ENCODE data around the gene FAAH.

FAAH gene

GRCh38 chr1:46461809-46462448, 67.8 kb downstream of the FAAH start:
- TF ChIP-seq FOXM1 (IDR thresholded peaks at IDR 0.05; ENCODE audit: borderline replicate concordance, low read depth) (no peak), YY1 (IDR thresholded peaks at IDR 0.05; ENCODE audit: low read depth) (no peak), USF1 (IDR thresholded peaks at IDR 0.05) (no peak), CEBPB (IDR thresholded peaks at IDR 0.05) (no peak), ZBTB7A (IDR thresholded peaks at IDR 0.05; ENCODE audit: low read depth) (no peak), RAD21 (IDR thresholded peaks at IDR 0.05; ENCODE audit: low read depth) (no peak), EP300 (IDR thresholded peaks at IDR 0.05; ENCODE audit: borderline replicate concordance) (no peak), TCF12 (IDR thresholded peaks at IDR 0.05; ENCODE audit: low read depth) (no peak), CREB1 (IDR thresholded peaks at IDR 0.05; ENCODE audit: low read depth) (no peak), MAX (IDR thresholded peaks at IDR 0.05) (no peak), REST (IDR thresholded peaks at IDR 0.05; ENCODE audit: low read depth) (no peak), EGR1 (IDR thresholded peaks at IDR 0.05) (no peak), NFIC (IDR thresholded peaks at IDR 0.05) (no peak), TEAD4 (IDR thresholded peaks at IDR 0.05) (no peak), TAF1 (IDR thresholded peaks at IDR 0.05; ENCODE audit: low read depth) (no peak)
